GM13976 (cell line): Measurements from ENCODE around the gene EXOC3L4.

Experiments used
- DNase-seq: peaks from one replicate; pipeline ENCODE4 v3.0.0; 2012; ENCODE audit warnings: low spot score
- in situ Hi-C: fragments of 300-500 bp; cut with MboI; formaldehyde crosslinking; loops from one replicate; pipeline ENCODE4 v1.12.0; 2022; ENCODE audit warnings: low sequenced_read_pairs, mixed read lengths, inconsistent platforms; ENCODE audit not compliant: unreplicated experiment
- TF ChIP-seq, protein P1 (sequence below): IDR thresholded peaks from 2 replicates; pipeline ENCODE4 v1.5.1; 2012; ENCODE audit warnings: borderline replicate concordance, mild to moderate bottlenecking; ENCODE audit not compliant: insufficient read depth; ENCODE audit errors: extremely low read depth, missing control alignments, control extremely low read depth

The EXOC3L4 gene

DNA sequence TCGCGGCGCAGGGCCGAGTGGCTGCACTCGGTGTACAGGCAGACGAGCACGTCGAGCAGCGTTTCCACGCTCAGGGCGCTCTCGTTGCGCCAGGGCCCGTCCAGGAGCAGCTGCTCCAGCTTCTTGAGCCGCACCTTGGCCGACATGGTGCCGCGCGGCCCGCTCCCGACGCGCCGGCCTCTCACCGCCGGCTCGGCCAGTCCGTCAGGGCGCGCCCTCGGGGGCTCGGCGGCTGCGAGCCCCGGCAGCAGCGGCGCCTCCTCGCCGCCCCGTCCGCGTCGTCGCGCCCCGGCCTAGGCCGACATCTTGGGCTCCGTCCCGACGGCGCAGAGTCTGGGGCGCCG, 37.5 kb upstream of the EXOC3L4 start:
- DNase-seq: peak; percentile 59
- TF ChIP-seq, protein P1, sequence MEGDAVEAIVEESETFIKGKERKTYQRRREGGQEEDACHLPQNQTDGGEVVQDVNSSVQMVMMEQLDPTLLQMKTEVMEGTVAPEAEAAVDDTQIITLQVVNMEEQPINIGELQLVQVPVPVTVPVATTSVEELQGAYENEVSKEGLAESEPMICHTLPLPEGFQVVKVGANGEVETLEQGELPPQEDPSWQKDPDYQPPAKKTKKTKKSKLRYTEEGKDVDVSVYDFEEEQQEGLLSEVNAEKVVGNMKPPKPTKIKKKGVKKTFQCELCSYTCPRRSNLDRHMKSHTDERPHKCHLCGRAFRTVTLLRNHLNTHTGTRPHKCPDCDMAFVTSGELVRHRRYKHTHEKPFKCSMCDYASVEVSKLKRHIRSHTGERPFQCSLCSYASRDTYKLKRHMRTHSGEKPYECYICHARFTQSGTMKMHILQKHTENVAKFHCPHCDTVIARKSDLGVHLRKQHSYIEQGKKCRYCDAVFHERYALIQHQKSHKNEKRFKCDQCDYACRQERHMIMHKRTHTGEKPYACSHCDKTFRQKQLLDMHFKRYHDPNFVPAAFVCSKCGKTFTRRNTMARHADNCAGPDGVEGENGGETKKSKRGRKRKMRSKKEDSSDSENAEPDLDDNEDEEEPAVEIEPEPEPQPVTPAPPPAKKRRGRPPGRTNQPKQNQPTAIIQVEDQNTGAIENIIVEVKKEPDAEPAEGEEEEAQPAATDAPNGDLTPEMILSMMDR: no peak
- in situ Hi-C loops: no loop called here

DNA sequence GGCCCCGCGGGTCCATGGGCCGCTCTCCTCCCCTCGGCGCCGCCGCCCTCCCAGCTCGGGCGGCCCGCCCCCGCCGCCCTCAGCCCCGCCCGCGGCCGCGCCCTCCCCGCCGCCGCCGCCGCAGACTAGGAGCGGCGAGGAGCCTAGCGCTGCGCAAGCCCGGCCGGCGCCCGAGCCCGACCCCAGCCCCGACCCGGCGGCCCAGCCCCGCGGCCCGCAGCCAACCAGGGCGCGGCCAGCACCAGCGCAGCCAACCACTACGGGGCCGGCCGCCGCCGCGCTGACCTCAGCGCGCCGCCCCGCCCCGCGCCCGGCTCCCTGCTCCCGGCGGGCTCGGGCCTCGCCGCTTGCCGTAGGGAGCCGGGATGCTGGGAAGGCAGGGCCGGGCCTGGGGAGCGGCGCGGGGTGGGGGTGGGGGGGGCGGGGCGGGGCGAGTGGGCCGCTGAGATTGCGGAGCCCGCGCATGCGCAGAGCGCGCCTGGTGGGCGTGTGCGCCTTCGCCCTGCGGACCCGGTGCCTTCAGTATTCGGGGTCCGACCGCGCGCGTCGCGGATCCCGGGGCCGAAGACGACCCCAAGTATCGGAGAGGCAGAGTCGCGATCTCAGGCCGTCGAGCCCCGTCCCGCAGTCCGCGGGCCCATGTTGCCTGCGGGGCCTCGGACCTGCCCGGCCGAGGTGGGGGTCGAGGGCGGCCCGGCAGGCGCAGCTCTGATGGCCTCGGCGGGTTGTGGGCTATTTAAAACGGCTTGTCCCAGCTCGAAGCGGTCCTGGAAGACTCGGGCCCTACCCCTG, 37.0 kb upstream of the EXOC3L4 start, which contains the start of gene CDC42BPB:
Gene CDC42BPB (minus strand): TSS at position 178 of the 792 bp plus-strand sequence. CDS start 376 bp downstream, outside the sequence.
- TF ChIP-seq, protein P1: no peak
- DNase-seq: peak; percentile 89
- in situ Hi-C loops: no loop called here

DNA sequence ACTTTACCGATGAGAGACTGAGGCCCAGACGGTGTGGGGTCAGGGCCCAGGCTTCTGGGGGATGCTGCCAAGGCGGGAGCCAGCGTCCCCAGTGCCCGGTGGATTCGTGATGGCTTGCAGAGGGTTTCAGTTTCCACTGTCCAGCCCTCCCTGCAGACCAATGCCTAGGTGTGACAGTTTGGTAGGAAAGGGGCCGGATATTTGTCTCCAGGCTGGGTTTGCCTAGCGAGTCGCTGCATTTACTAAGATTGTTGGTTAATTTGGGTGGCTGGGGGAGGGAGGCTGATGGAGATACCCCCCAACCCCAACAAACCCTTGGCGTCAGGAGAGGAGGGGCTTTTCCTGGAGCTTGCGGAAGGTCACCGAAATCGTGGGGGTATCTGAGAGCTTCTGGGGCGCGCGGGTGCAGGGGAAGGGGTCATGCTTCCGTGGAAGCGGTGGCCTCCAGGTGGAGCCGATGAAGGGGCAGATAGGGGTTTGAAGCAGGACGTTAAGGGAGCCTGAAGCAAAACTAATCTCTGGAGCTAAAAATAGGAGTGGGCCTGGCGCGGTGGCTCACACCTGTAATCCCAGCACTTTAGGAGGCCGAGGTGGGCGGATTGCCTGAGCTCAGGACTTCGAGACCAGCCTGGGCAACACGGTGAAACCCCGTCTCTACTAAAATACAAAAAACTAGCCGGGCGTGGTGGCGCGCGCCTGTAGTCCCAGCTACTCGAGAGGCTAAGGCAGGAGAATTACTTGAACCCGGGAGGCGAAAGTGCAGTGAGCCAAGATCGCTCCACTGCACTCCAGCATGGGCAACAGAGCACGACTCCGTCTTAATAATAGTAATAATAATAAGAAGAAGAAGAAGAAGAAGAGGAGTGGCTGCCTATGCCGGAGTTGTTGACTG, 36.1 kb upstream of the EXOC3L4 start:
- TF ChIP-seq, protein P1: no peak
- DNase-seq: no peak

DNA sequence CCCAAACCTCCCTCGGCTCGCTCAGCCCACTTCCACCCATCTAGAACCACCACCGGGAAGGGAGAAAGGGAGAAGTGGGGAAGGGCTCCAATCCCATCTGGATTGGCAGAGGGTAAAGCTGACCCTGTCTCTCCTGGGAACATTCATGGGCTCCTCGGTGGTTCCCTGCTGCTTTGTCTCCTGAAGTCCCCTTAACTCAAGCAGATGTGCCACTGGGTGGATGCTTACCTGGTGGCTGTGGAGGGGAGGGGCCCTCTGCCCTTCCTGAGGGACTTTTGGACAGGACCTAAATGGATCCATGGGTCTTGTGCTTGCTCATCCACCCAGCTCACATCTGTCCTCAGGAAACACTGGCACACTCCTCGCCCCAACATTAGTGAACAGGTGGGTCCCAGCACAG, 35.0 kb upstream of the EXOC3L4 start:
- TF ChIP-seq, protein P1: no peak
- no peak for DNase-seq
- in situ Hi-C loops: no loop called here

More for the DNA sequence above, 36.1 kb upstream of the EXOC3L4 start:
- in situ Hi-C loops: no loop called here

DNA sequence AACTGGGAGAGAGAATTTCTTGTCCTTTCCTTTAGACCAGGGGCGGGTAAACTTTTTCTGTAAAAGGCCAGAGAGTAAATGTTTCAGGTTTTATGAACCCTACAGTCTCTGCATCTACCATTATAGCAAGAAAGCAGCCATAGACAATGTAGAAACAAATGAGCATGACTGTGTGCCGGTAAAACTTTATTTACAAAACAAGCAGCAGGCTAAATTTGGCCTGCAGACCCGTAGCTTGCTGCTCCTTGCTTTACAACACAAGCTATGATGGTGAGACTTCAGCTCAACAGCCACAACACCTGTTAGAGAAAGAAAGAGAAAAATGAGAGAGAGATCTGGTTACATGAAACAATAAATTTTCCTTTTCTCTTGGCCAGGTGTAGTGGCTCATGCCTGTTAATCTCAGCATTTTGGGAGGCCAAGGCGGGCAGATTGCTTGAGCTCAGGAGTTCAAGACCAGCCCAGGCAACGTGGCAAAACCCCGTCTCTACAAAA, 33.0 kb upstream of the EXOC3L4 start:
- TF ChIP-seq, protein P1: no peak
- DNase-seq: no peak
- in situ Hi-C loops: no loop called here

DNA sequence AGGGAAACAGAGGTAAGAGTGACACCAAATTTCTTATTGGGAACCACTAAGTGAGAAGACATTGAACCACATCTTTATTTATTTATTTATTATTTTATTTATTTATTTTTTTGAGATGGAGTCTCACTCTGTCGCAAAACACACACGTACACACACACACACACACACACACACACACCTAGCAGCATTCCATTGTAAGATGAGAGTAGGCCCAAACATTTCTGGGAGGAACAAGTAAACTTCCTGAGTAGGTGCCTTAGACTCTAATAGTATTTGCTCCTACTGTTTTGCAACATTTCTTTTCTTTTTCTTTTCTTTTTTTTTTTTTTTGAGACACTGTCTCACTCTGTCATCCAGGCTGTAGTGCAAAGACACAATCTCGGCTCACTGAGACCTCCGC, 30.1 kb upstream of the EXOC3L4 start:
- TF ChIP-seq, protein P1: no peak
- in situ Hi-C loops: no loop called here
- no peak for DNase-seq
